SIG-M5 (cell line): Measurements from ENCODE around the gene PDCD1LG2.
"Not testable (repeated sequence)": the region's sequence is repeated elsewhere in the genome, so short reads cannot be mapped to it uniquely, and the experiment has no call there.

Experiments used
- DNase-seq: peaks from one replicate; lab custom pipeline; 2025; lab: John Stamatoyannopoulos, UW

PDCD1LG2 gene

DNA sequence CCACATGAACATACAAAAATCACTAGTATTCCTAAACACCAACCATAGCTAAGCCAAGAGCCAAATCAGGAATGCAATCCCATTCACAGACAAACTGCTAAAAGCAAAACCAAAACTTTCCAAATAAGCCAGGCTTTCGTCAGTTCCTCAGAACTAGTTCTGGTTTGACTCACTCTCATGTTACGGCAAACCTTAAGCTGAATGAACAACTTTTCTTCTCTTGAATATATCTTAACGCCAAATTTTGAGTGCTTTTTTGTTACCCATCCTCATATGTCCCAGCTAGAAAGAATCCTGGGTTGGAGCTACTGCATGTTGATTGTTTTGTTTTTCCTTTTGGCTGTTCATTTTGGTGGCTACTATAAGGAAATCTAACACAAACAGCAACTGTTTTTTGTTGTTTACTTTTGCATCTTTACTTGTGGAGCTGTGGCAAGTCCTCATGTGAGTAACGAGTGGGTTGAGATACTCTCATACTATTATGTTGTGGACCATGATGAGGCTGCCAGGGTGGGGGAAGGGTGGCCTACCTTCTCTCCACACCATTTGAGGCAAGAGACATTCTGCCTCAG lies at the start of gene PDCD1LG2:
TSS of gene PDCD1LG2 (plus strand) at position 172 of the 572 bp plus-strand sequence. CDS start 12,016 bp downstream, outside the sequence.
- DNase-seq = no peak

DNA sequence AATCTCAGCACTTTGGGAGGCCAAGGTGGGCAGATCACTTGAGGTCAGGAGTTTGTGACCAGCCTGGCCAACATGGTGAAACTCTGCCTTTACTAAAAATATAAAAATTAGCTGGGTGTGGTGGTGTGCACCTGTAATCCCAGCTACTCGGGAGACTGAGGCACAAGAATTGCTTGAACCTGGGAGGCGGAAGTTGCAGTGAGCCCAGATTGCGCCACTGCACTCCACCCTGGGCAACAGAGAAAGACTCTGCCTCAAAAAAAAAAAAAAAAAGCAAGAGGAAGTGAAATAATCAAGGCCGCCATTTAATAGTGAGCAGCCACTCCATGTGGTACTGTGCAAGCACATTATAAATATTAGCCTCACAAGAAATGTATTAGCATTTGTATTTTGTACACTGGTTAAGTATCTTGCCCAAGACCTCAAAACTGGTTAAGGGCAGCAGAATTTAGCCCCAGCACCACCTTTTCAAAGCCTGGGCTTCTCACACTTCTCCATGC lies 45.5 kb upstream of the PDCD1LG2 start:
- not testable (repeated sequence) for DNase-seq

DNA sequence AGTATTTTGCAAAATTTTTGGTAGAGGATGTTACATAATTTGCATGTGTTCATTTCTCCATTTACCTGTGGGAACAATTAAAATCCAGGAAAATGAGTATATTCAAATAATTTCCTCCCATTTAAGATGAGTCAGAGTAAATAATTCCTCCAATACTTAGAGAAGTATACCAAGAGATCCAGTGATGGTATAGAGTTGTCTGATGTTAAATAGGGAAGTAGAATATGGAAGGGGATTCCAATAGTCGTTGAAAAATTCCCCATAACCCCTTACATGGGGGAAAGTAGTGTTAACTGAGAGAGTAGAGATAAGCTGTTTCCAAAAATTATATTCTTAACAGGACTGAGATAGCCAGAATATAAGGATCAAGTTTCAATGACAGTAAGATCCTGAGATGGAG lies 44.3 kb upstream of the PDCD1LG2 start:
- DNase-seq = no peak

DNA sequence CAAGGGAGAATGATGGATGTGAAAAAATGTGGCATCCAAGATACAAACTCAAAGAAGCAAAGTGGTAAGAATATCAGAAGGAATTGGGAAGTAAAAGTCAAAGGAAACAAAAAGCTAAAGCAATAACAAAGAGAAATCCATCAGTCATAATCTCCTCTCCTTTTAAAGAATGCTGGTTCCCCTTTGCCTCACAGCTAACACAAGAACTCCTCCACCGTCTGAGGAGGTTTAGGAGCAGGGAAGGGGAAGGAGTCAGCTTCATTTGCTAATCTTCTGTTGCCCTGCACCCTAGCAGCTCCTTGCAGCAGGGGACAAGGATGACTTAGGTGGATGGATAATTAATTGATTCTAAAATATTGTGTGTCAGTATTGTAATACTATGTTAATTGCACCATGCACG lies 43.6 kb upstream of the PDCD1LG2 start:
- DNase-seq = no peak

DNA sequence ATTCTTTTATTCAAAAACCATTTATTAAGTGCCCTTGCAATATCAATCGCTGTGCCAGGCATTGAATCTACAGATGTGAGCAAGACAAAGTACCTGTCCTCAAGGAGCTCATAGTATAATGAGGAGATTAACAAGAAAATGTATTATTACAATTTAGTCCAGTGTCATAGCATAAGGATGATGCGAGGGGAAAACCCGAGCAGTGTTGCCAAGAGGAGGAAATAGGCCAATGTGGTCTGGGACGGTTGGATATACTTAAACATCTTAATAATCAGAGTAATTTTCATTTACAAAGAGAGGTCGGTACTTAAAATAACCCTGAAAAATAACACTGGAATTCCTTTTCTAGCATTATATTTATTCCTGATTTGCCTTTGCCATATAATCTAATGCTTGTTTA lies 41.5 kb upstream of the PDCD1LG2 start:
- no peak for DNase-seq

DNA sequence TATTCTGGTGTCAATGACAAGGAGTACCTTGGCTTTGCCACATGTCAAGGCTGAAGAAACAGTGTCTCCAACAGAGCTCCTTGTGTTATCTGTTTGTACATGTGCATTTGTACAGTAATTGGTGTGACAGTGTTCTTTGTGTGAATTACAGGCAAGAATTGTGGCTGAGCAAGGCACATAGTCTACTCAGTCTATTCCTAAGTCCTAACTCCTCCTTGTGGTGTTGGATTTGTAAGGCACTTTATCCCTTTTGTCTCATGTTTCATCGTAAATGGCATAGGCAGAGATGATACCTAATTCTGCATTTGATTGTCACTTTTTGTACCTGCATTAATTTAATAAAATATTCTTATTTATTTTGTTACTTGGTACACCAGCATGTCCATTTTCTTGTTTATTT lies 40.2 kb upstream of the PDCD1LG2 start:
- no peak for DNase-seq

DNA sequence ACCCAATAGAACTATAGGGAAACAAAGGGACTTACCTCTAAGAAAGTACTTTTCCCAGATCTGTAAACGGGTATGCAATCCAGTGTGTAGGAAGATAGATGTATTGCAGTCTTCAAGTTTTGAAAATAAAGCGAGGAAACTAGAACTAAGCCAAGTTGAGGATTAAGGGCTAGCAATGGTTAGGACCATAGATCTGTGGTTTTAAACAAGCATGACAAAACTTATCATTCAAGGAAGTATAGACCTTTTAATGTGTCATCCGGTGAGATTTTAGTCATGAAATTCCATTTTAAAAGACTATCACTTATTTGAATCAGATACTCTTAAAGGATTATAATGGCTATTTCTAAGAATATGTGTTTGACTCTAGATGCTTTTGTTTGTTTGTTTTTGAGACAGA lies 39.5 kb upstream of the PDCD1LG2 start:
- DNase-seq = no peak

DNA sequence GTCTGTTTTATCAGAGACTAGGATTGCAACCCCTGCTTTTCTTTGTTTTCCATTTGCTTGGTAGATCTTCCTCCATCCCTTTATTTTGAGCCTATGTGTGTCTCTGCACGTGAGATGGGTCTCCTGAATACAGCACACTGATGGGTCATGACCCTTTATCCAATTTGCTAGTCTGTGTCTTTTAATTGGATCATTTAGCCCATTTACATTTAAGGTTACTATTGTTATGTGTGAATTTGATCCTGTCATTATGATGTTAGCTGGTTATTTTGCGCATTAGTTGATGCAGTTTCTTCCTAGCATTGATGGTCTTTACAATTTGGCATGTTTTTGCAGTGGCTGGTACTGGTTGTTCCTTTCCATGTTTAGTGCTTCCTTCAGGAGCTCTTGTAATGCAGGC lies 34.7 kb upstream of the PDCD1LG2 start:
- DNase-seq = not testable (repeated sequence)

DNA sequence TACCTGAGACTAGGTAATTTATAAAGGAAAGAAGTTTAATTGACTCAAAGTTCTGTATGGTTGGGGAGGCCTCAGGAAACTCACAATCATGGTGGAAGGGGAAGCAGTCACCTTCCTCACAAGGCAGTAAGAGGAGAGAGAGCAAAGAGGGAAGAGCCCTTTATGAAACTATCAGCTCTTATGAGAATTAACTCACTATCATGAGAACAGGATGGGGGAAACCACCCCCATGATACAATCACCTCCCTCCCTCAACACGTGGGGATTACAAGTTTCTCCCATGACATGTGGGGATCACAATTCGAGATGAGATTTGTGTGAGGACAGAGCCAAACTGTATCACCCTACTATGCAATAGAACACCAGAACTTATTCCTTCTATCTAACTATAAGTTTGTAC lies 32.1 kb upstream of the PDCD1LG2 start:
- no peak for DNase-seq

DNA sequence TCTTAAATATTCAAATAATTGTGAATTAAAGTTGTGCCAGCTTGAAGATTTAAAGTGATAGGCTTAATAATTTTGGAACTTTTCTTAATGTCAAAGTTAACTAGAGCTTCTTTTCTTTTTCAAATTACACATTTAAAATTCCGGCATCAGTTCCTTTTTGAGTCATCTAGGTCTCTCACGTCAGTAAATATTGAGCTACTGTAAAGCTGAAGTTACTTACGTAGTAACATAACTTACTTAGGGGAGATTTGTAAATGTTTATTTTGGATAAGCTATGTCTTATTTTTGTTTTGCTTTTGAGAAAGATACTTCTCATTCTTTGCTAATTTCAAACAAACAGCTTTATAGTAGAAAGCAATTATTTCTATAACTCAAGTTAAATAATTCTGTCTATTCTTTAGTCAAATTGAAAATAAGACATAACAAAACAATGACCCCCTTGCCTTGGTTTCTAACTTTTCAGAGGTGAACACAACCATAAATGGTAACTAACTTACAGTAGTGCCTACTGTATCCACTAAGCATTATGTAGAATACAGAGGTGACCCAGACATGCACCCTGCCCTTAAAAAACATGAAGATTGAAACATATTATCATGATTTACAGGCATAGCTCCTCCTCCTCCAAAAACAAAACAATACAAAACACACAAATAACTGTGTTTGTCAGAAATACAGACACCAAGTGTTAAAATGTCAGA lies 30.2 kb upstream of the PDCD1LG2 start:
- DNase-seq = no peak

DNA sequence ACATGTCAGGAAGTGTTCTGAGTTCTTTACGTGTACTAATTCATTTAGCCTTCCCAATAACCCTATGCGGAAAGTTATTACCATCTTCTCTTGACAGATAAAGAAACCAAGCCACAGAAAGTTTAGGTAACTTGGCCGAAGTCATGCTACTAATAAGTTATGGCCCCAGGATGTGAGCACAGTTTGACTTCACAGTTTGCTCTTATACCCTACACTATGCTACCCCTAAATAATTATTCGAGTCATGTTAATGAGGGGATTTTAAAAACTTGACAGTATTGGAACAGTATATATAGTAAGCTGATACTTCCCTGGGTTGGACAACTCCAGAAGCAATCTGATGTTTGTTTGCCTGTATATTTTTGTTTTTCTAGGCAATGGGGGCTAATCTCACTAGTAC lies 29.4 kb upstream of the PDCD1LG2 start:
- DNase-seq = no peak

DNA sequence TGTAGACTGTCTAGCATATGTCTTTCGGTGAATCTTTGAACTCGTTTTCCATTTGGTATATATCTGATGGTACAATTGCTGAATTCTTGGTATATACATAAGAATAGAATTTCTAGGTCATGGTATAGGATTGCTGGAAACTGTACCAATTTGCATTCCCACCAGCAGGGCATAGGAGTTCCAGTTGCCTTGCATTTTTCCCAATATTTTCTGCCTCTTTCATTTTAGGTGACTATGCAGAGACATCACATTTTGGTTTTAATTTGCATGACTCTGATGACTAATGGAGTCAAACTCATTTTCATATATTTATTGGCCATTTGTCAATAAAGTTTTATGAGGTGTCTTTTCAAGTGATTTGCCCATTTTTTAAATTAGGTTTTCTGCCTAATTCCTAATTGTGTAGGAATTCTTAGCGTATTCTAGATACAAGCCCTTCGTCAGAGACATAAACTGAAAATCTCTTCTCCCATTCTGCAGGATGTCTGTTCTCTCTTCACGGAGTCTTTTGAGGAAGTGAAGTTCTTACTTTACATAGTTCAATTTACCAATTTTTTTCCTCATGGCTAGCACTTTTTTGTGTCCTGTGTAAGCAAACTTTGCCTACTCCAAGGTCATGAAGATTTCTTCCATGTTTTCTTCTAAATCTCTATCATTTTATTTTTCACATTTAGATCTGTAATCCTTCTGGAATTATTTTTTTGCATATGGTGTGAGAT lies 28.9 kb upstream of the PDCD1LG2 start:
- no peak for DNase-seq

DNA sequence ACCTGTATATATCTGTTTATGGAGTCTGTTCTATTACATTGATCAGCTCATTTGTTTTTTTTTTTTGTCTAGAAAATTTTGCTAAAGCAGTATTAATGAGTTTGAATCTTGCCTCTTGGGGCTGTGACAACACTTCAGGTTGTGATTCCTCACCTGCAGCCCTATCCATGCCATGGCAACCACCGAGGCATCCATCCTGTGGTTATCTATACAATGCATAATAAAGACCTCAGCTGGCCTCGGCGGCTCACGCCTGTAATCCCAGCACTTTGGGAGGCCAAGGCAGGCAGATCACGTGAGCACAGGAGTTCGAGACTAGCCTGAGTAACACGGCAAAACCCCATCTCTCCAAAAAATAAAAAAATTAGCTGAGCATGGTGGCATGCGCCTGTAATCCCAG lies 28.1 kb upstream of the PDCD1LG2 start:
- DNase-seq = no peak

DNA sequence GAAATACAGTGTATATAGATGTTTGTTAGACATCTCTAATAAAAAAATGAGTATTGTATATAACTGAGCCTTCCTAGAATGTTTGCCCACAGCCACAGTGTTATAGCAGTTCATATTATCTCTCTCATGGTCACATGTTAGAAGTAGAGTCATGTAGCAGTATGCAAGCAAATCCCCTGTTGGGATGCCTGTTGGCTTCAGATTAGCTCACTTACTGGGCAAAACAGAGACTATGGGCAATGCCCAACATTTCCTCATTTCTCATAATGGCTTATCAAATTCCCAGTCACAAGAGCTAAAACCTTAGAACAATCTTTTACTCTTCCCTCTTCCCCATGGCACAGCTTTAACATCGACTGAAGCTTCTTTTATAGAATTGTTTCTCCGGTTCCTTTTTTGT lies 27.0 kb upstream of the PDCD1LG2 start:
- DNase-seq = no peak

DNA sequence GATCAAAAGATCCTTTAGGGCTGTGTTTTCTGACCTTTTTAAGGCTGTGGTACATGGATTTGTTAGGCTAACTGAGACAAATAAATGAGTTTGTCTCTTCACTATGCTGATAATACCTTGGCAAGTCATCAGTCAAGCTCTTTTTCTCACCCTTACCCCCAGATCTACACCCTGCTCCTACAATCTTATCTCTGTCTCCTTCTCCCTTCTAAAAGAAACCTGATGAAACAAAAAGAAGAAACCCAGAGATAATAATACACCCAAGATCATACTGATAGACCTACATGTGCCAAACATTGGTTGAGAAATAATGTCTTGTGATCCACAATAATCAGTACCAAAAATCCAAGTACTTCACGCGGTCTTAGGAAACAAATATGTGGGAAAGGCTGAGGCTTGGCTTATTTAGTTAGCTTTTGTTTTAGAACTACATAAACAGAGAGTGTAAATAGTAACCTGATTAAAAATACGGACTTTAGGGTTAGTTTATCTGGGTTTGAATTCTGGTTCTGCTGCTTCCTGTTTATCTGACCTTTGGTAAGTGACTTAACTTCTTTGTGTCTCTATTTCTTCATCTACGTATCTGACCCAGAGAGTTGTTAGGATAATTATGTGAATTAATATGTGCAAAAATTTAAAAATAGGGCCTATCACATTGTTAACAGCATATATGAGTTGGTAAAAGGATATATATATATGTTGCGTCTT lies 24.8 kb upstream of the PDCD1LG2 start:
- no peak for DNase-seq

DNA sequence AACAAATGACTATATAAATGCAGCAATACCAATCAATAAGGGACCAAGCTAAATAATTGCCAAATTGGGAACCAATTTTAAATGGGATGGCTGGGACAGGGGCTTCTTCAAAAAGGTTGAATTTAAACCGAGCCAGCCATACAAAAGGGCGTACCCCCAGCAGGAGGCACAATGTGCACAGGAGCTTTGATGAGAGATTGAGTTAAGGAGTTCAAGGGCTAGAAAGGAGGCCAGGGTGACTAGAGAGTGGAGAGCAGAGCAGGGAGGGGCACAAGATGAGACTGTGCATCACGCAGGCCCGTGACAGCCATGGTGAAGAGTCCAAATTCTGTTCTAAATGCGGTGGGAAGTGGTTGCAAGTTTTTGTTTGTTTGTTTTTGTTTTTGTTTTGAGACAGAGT lies 23.3 kb upstream of the PDCD1LG2 start:
- no peak for DNase-seq

DNA sequence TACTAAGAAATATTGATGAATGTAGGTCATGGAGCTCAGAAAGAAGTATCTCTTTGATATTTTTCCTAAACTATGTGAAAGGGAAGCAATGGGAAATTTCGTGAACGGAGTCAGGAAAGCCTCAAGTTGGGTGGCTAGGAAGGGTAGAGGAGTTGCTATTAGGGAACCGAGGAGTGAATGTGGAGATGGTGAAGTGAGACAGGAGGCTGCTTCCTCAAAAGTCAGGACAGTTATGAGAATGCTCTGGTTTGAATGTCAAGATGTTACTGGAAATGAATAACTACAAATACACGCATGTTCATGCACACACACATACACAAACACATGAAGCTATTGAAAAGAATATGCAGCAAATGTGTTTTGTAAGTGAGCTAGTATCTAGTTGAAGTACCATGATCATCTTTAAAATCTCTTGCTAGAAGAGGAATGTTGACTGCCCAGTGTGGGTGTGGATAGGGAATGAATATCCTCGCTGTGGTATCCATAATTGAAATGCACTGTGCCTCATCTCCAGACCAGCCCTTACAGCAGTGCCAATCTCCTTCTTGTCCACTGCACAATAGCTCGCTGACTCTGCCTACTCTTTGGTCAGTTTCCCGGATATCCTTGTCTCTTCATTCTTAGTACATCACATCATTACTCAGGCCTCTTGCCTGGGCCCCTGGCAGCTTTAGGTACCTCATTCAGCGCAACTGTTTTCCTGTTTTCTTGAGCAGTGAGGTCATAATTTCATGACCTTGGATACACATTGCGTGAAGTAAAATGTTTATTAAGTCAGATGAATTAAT lies 21.9 kb upstream of the PDCD1LG2 start:
- DNase-seq = no peak

DNA sequence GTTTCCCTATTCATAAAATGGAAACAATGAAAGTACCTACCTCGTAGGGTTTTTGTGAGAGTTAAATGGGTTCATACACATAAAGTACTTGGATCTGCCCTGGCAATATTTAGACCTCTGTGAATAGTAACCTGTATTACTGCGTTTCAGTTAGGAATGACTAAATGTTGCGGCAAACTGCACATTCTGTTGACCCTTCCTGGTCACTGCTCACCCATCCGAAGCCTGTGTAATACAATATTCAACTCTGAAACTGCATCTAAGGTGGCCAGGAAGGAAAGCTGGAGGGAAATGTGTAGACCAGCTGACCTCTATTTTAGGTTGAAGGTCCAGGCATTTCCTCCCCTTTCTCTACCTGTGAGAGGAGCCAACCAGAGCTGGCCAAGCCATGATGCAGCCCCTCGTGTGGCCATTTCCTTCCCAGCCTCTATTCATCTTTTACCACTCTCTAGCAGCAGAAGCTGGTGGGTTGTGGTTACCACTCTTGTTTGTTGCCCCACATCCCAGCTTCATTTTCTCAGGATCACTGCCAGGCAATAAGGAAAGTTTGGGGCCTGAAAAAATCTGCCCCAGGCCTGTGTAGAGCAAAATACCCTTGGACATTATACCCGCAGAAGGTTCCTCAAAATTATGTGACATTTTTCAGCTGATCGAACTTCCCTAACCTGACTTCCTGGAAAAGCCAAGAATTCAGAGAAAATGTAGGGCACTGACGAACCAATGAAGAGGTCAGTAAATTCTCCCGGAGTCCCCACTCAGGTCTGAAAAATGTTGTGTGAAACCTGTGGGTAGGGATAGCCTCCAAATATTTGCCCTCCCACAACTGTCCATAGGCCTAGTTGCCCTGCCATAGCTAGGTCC lies 20.5 kb upstream of the PDCD1LG2 start:
- DNase-seq = no peak

DNA sequence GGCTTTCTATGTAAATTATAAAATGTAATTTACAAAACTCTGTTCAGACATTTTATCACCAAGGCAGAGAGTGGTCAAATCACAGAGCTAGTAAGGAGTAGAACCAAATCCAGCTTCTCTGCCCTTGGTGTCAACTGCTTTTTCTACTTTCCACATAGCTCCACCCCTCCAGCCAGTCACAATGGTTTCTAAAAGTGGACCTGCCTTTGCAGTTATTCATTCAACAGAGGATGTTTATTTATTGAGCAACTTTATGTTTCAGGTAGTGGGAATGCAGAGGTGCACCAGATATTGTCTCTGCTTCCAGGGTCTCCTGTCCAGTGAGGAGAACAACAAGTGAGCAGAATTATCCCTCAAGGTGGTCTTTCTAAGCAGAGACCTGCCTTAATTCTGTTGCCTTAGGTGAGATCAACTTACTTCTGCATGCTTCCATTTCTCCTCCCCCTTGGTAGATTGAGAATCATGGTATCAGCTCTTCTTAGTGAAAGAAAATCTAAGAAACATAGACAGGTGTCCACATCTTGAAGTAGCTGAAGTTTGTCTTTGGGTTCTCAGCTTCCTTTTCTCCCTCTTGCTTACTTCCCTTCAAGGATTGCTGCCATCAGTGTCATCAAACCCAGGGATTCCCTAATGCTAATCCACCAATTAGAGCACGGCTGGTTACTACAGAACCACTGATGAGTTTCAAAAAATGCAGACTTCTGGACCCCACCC lies 17.2 kb upstream of the PDCD1LG2 start:
- no peak for DNase-seq
